Fibroblast of mammary gland (primary cell): Measurements from ENCODE around the gene GPRIN1.
A peak's percentile ranks its signal among the peaks of the same experiment; 100 is the strongest.

Source experiments
- DNase-seq: peaks from one replicate; pipeline ENCODE4 v3.0.0-alpha.2; 2010; ENCODE audit warnings: low read depth
- H3K4me3 ChIP-seq: 2 replicates; pipeline ENCODE4 v1.5.1; 2011; ENCODE audit warnings: low read depth, mild to moderate bottlenecking, low read length, moderate library complexity; ENCODE audit not compliant: control insufficient read depth
- CTCF ChIP-seq: conservative IDR thresholded peaks from 2 replicates; pipeline ENCODE4 v1.5.1; 2011; ENCODE audit warnings: low read depth, low read length, inconsistent platforms; ENCODE audit not compliant: control insufficient read depth, insufficient read depth

Gene GPRIN1

GRCh38 chr5:176624938-176625337 is 15.0 kb upstream of the GPRIN1 start:
- no peak overlapping the region for H3K4me3 ChIP-seq
- TF ChIP-seq CTCF, result no peak
- no peak for DNase-seq

DNA sequence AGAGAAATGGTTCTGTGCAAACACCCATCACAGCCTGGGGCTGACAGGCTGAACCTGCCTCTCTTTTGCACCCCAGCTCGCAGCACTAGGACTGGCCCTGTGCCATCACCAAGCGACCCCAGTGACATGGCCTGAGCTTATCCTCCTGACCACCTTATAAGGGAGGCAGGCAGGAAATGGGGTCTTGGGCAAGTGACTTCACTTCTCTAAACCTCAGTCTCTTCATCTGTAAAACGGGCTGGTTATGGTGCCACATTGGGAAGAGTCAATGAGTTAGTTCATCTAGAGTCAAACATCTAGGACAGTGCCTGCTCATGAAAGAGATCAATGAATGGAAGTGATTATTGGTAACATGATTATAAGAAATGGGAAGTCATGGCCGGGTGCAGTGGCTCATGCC is 14.2 kb upstream of the GPRIN1 start:
- H3K4me3 ChIP-seq, result no peak overlapping the region
- TF ChIP-seq CTCF, result no peak
- DNase-seq, result no peak

DNA sequence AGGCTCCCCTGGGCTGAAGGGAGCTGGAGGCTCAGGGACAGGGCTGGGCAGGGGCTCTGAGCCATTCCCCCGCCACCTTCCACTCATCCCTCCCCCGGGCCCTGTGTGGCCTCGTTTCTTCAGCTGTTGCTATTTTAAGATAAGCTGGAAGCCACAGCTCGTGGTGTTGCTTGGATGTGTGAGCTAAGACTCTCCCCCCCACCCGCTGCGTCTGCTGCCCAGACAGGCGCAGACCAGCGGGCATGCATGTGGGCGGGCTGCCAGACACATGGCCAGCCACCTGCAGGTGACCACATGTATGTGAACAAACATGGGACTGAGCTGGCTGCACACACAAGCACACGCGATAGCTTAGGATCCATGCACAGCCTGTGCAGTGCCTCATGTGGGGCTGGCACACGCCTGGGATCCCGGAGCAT is 11.7 kb upstream of the GPRIN1 start:
- no peak for DNase-seq
- no peak for TF ChIP-seq CTCF
- no peak overlapping the region for H3K4me3 ChIP-seq

DNA sequence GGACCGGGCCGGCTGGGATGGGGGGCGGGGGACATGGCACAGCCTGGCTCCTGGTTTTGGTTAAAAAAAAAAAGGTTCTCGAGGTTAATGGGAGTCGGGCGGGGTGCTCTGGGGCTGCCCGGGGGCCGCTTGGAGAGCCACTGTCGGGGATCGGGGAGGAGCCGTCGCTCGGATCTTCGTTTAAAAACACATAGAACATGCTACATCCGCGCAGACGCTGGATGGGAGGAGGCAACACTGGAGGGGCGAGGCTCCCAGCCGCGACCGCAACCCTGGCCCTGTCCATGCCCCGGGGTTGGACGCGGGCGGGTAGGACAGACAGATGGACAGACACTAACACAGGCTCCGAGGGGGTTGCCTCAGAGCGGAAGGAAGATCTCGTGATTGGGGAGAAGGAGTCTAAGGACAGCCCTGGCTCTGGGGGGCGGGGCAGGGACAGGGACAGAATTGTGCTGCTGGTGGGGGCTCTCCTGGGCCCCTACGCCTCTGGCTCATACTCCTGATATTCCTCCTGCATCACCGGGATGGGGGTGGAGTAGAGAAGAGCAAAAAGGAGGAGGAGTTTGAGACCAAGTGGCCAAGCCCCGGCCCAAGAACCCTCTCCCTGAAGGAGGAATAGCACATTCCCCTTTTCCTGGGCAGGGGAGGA is 10.5 kb upstream of the GPRIN1 start:
- peak; percentile 30 for DNase-seq

GRCh38 chr5:176619569-176620332 is 9.8 kb upstream of the GPRIN1 start:
- H3K4me3 ChIP-seq, result no peak overlapping the region
- no peak for TF ChIP-seq CTCF

More for the DNA sequence above, 10.5 kb upstream of the GPRIN1 start:
- H3K4me3 ChIP-seq, result no peak overlapping the region
- no peak for TF ChIP-seq CTCF

GRCh38 chr5:176619203-176619568 is 9.2 kb upstream of the GPRIN1 start:
- DNase-seq, result peak; percentile 82
- TF ChIP-seq CTCF, result peak; percentile 39
- no peak overlapping the region for H3K4me3 ChIP-seq

More at GRCh38 chr5:176619569-176620332, 9.8 kb upstream of the GPRIN1 start:
- no peak for DNase-seq
